B cell (primary cell): Measurements from ENCODE around the gene ISG15. TPM values are rescaled to one million over a fixed set of nuclear protein-coding genes. Genes with fewer than 3 reads are reported as not detected.

Experiments
- ATAC-seq: fragments of 200-7000 bp; cut with Tn5 transposase; one replicate; pipeline ENCODE4 v1.10.0; 2021; ENCODE audit warnings: low read depth, mild to moderate bottlenecking, moderate number of reproducible peaks, moderate library complexity
- CTCF ChIA-PET: fragments of 350-600 bp; sonication (Branson Sonifier 250); formaldehyde crosslinking; loops from one replicate; lab custom pipeline; 2021; ENCODE audit warnings: antibody characterized with exemption, inconsistent platforms; lab: Charles Lee
- POLR2A ChIA-PET: fragments of 350-600 bp; sonication (Branson Sonifier 250); formaldehyde crosslinking; loops from one replicate; lab custom pipeline; 2021; ENCODE audit warnings: antibody characterized with exemption; lab: Charles Lee
- DNase-seq: peaks from one replicate; pipeline ENCODE4 v3.0.0; 2013
- H2AFZ ChIP-seq: 2 replicates; pipeline ENCODE4 v1.6.1; 2012; ENCODE audit warnings: mild to moderate bottlenecking, low read depth, low read length; ENCODE audit not compliant: insufficient read depth, poor library complexity, severe bottlenecking
- H3K27ac ChIP-seq, 2 donors: 1 replicate in 1 of 2; 2 replicates in 1 of 2; pipeline ENCODE4 v1.5.1; 2012 to 2013; ENCODE audit warnings: low read length in 2 of 2, mild to moderate bottlenecking in 2 of 2, moderate library complexity in 1 of 2
- H3K27me3 ChIP-seq, 4 experiments: fragments of 200-600 bp in 1 of 4; sonication (generic) in 1 of 4; replicated peaks in 1 of 4; 1 replicate in 2 of 4; 2 replicates in 2 of 4; pipeline versions ENCODE4 v1.6.1 to v1.7.0; 2013 to 2016; ENCODE audit warnings: low read length in 3 of 4, mild to moderate bottlenecking in 2 of 4, mixed read lengths in 1 of 4, moderate library complexity in 1 of 4; ENCODE audit not compliant: insufficient read depth in 4 of 4, control insufficient read depth in 3 of 4; ENCODE audit errors: control extremely low read depth in 1 of 4
- H3K36me3 ChIP-seq, 2 experiments: replicated peaks in 1 of 2; 1 replicate in 1 of 2; 2 replicates in 1 of 2; pipeline versions ENCODE4 v1.6.1 to v1.7.1; 2013; ENCODE audit warnings: low read length in 1 of 2; ENCODE audit not compliant: insufficient read depth in 2 of 2, control insufficient read depth in 1 of 2; ENCODE audit errors: control extremely low read depth in 1 of 2, extremely low read depth in 1 of 2
- H3K4me1 ChIP-seq, 2 donors: fragments of 200-600 bp in 1 of 2; sonication (generic) in 1 of 2; 1 replicate in 1 of 2; 2 replicates in 1 of 2; pipeline versions ENCODE4 v1.5.1 to v1.6.1; 2013 to 2017; ENCODE audit warnings: low read length in 2 of 2; ENCODE audit not compliant: control insufficient read depth in 2 of 2, insufficient read depth in 2 of 2
- H3K4me2 ChIP-seq: replicated peaks from 2 replicates; pipeline ENCODE3; 2012; ENCODE audit warnings: mild to moderate bottlenecking, low read depth, low read length; ENCODE audit not compliant: poor library complexity, severe bottlenecking
- H3K4me3 ChIP-seq, 5 experiments: fragments of 200-600 bp in 1 of 5; sonication (generic) in 1 of 5; 1 replicate in 3 of 5; 2 replicates in 2 of 5; pipeline versions ENCODE4 v1.5.1 to v1.7.0; 2011 to 2016; ENCODE audit warnings: low read length in 4 of 5, mild to moderate bottlenecking in 4 of 5, low read depth in 2 of 5, control low read depth in 1 of 5, moderate library complexity in 1 of 5; ENCODE audit not compliant: insufficient read depth in 1 of 5; ENCODE audit errors: control extremely low read depth in 1 of 5, extremely low read depth in 1 of 5
- H3K79me2 ChIP-seq: fragments of 200-600 bp; sonication (generic); one replicate; pipeline ENCODE4 v1.6.0; 2016; ENCODE audit warnings: low read length; ENCODE audit not compliant: control insufficient read depth, insufficient read depth
- H3K9ac ChIP-seq: fragments of 200-600 bp; sonication (generic); 2 replicates; pipeline ENCODE4 v1.6.1; 2017; ENCODE audit warnings: mild to moderate bottlenecking, low read length, moderate library complexity
- H3K9me3 ChIP-seq, 3 donors: one replicate each; pipeline versions ENCODE4 v1.6.1 to v1.7.1; 2013; ENCODE audit warnings: low read length in 2 of 3; ENCODE audit not compliant: control insufficient read depth in 2 of 3, insufficient read depth in 1 of 3; ENCODE audit errors: control extremely low read depth in 1 of 3
- H4K20me1 ChIP-seq: 2 replicates; pipeline ENCODE4 v1.6.0; 2012; ENCODE audit warnings: mild to moderate bottlenecking, low read length; ENCODE audit not compliant: insufficient read depth, control insufficient read depth, poor library complexity, severe bottlenecking
- H3K27ac Mint-ChIP-seq: one replicate; pipeline ENCODE4 v1.8.0; 2021; ENCODE audit warnings: mixed read lengths
- H3K27me3 Mint-ChIP-seq: one replicate; pipeline ENCODE4 v1.8.0; 2021; ENCODE audit warnings: mixed read lengths
- H3K4me1 Mint-ChIP-seq: one replicate; pipeline ENCODE4 v1.8.0; 2021; ENCODE audit warnings: mixed read lengths
- H3K4me3 Mint-ChIP-seq: one replicate; pipeline ENCODE4 v1.8.0; 2021; ENCODE audit warnings: mixed read lengths
- H3K9me3 Mint-ChIP-seq: one replicate; pipeline ENCODE4 v1.8.0; 2022; ENCODE audit warnings: mixed read lengths; ENCODE audit not compliant: insufficient read depth
- CTCF ChIP-seq: fragments of 200-600 bp; IDR thresholded peaks from one replicate; pipeline ENCODE4 v1.8.0; 2022; ENCODE audit warnings: antibody characterized with exemption, mild to moderate bottlenecking
- EZH2 ChIP-seq: IDR thresholded peaks from 2 replicates; pipeline ENCODE4 v1.6.1; 2012; ENCODE audit warnings: borderline replicate concordance, low read depth, mild to moderate bottlenecking, moderate library complexity, low read length; ENCODE audit not compliant: insufficient read depth, poor library complexity, severe bottlenecking
- WGBS: methylation state at CpG from one replicate; pipeline ENCODE4 v1.1.5; 2013; ENCODE audit warnings: missing lambda C conversion rate; ENCODE audit not compliant: insufficient coverage; 5-methylcytosine and 5-hydroxymethylcytosine counted together
- intact Hi-C: fragments of 100-400 bp; cut with micrococcal nuclease; formaldehyde crosslinking; loops from one replicate; pipeline ENCODE4 v1.10.0; 2022
- polyA plus RNA-seq: library from polyadenylated mRNA; depleted of rRNA; stranded (reverse); fragments of >200 nt; gene quantifications from 2 replicates; pipeline ENCODE4 v1.2.3, GENCODE V29; 2012
- total RNA-seq, 2 donors: library from RNA; stranded (reverse); fragments of 120-200 nt in 1 of 2; gene quantifications; 1 replicate in 1 of 2; 2 replicates in 1 of 2; pipeline versions ENCODE4 v1.2.3 to v1.2.4, GENCODE V29; 2013 to 2022

Gene ISG15
- total and polyA plus RNA-seq, 2 donors (not counting 1 experiment from before 2014, with no cell fraction given), result 28.3 to 91.4 TPM

GRCh38 chr1:1046767-1047166, 33.5 kb downstream of the ISG15 start:
- Mint-ChIP-seq H3K27ac (no peak overlapping the region), H3K9me3 (no peaks in the 10 kb centered on the region), H3K4me3 (no peak overlapping the region), H3K27me3 (no peaks in the 10 kb centered on the region), H3K4me1 (peaks cover 4% of the 10 kb centered on the region)
- intact Hi-C loops, result no loop called here
- H4K20me1 ChIP-seq, result no peaks in the 10 kb centered on the region
- H3K4me3 ChIP-seq, result no peak overlapping the region
- no peaks in the 10 kb centered on the region for H3K4me1 ChIP-seq
- H3K4me2 ChIP-seq, result no peak overlapping the region
- no peak for DNase-seq
- H2AFZ ChIP-seq, result no peak overlapping the region
- H3K9ac ChIP-seq, result no peak overlapping the region
- TF ChIP-seq EZH2 (no peak), CTCF (no peak)
- H3K36me3 ChIP-seq, result no peaks in the 10 kb centered on the region
- 94% methylated on average over 26 of the region's 26 CpGs for WGBS
- H3K27me3 ChIP-seq, result peaks cover 0 to 2% (median 0%) of the 10 kb centered on the region in 4 experiments
- H3K79me2 ChIP-seq, result no peaks in the 10 kb centered on the region
- POLR2A ChIA-PET, result no interaction called here
- no peak overlapping the region for H3K27ac ChIP-seq
- H3K9me3 ChIP-seq, result peaks cover 0 to 7% (median 0%) of the 10 kb centered on the region in 3 donors
- CTCF ChIA-PET, result no interaction called here
- no peak for ATAC-seq

GRCh38 chr1:1047407-1047806, 34.1 kb downstream of the ISG15 start:
- Histone ChIP-seq H3K36me3 (no peaks in the 10 kb centered on the region), H3K9me3 (peaks cover 0 to 3% (median 0%) of the 10 kb centered on the region in 3 donors), H3K27ac (no peak overlapping the region), H3K27me3 (no peaks in the 10 kb centered on the region), H2AFZ (no peak overlapping the region), H3K4me2 (no peak overlapping the region), H3K4me1 (no peaks in the 10 kb centered on the region), H3K9ac (no peak overlapping the region), H3K79me2 (no peaks in the 10 kb centered on the region), H3K4me3 (no peak overlapping the region), H4K20me1 (no peaks in the 10 kb centered on the region)
- ChIA-PET POLR2A (no interaction called here), CTCF (no interaction called here)
- Mint-ChIP-seq H3K4me1 (peaks cover 6% of the 10 kb centered on the region), H3K9me3 (no peaks in the 10 kb centered on the region), H3K27me3 (no peaks in the 10 kb centered on the region), H3K4me3 (no peak overlapping the region), H3K27ac (no peak overlapping the region)
- DNase-seq (no peak), ATAC-seq (no peak)
- TF ChIP-seq EZH2, result no peak
- TF ChIP-seq CTCF, result no peak
- intact Hi-C loops, result no loop called here
- WGBS, result 91% methylated on average over 19 of the region's 19 CpGs
